K562 (cell line): ENCODE data around the gene RPP21. TPM values are rescaled to one million over a fixed set of nuclear protein-coding genes. Genes with fewer than 3 reads are reported as not detected.

Experiments used
- HNRNPK ChIP-seq: fragments of 200-400 bp; formaldehyde crosslinking; IDR thresholded peaks from one replicate; pipeline ENCODE4 v1.6.1; 2018; ENCODE audit warnings: mild to moderate bottlenecking, low read depth, low read length; ENCODE audit not compliant: poor library complexity, severe bottlenecking
- MEF2D ChIP-seq: conservative IDR thresholded peaks from 2 replicates; pipeline ENCODE4 v1.6.1; 2016; ENCODE audit warnings: low read depth, missing genetic modification characterization, missing compliant biosample characterization
- SMARCA4 ChIP-seq: fragments of 450-650 bp; IDR thresholded peaks from 2 replicates; pipeline ENCODE4 v1.6.1; 2016
- SRSF9 ChIP-seq: fragments of 200-400 bp; formaldehyde crosslinking; IDR thresholded peaks from 2 replicates; pipeline ENCODE4 v1.6.1; 2017; ENCODE audit warnings: low read depth, low read length, borderline replicate concordance
- ZNF175 ChIP-seq: fragments of 200-800 bp; sonication (Bioruptor generic); IDR thresholded peaks from 2 replicates; pipeline ENCODE4 v1.6.1; 2016; ENCODE audit warnings: low read depth, mild to moderate bottlenecking, missing genetic modification characterization, missing compliant biosample characterization
- ZNF316 ChIP-seq: fragments of 450-650 bp; IDR thresholded peaks from 2 replicates; pipeline ENCODE4 v1.6.1; 2016
- polyA plus RNA-seq, 8 experiments: library from polyadenylated mRNA; depleted of rRNA in 4 of 8; stranded (reverse) in 5 of 8; unstranded in 3 of 8; fragments of >200 nt; fragmentation: Nextera tagmentation in 2 of 8; fragmentation: Illumina TruSeq in 1 of 8; extraction: Ambion mirVana in 2 of 8; extraction: Trizol in 1 of 8; gene quantifications; 2 replicates each; pipeline versions ENCODE4 v1.2.1 to v1.2.3, GENCODE V29; 2011 to 2014; ENCODE audit warnings: inconsistent platforms in 1 of 8, missing spikeins in 1 of 8
- total RNA-seq, 7 experiments: library from RNA; depleted of rRNA in 6 of 7; stranded (reverse); fragments of >200 nt in 6 of 7; fragmentation: Illumina TruSeq in 2 of 7; extraction: Trizol in 2 of 7; gene quantifications; 2 replicates each; pipeline versions ENCODE4 v1.2.1 to v1.2.3, GENCODE V29; 2011 to 2021; ENCODE audit warnings: low replicate concordance in 1 of 7
- TF ChIP-seq, protein P1 (sequence below): fragments of 450-650 bp; IDR thresholded peaks from 2 replicates; pipeline ENCODE4 v1.7.1; 2018; ENCODE audit warnings: mild to moderate bottlenecking, low read depth; ENCODE audit not compliant: partially characterized antibody
- TF ChIP-seq, protein P2 (sequence below): fragments of 250-450 bp; sonication (Bioruptor Pico); IDR thresholded peaks from 2 replicates; pipeline ENCODE4 v1.4.0; 2020; ENCODE audit warnings: mild to moderate bottlenecking, moderate library complexity
- TF ChIP-seq, protein P3 (sequence below): sonication (generic); formaldehyde crosslinking; IDR thresholded peaks from 2 replicates; pipeline ENCODE4 v1.8.0; 2023; ENCODE audit warnings: mild to moderate bottlenecking, missing genetic modification reagents
- TF ChIP-seq, protein P4 (sequence below): fragments of 450-650 bp; conservative IDR thresholded peaks from 2 replicates; pipeline ENCODE4 v1.6.1; 2016; ENCODE audit warnings: missing genetic modification characterization, low read depth, mild to moderate bottlenecking, missing compliant biosample characterization, moderate library complexity

Gene RPP21
- total and polyA plus RNA-seq, 9 of the 15 experiments (the other 6 are each of a cell fraction or from before 2014, with no cell fraction given), result 62.1 to 362 (median 166) TPM

DNA sequence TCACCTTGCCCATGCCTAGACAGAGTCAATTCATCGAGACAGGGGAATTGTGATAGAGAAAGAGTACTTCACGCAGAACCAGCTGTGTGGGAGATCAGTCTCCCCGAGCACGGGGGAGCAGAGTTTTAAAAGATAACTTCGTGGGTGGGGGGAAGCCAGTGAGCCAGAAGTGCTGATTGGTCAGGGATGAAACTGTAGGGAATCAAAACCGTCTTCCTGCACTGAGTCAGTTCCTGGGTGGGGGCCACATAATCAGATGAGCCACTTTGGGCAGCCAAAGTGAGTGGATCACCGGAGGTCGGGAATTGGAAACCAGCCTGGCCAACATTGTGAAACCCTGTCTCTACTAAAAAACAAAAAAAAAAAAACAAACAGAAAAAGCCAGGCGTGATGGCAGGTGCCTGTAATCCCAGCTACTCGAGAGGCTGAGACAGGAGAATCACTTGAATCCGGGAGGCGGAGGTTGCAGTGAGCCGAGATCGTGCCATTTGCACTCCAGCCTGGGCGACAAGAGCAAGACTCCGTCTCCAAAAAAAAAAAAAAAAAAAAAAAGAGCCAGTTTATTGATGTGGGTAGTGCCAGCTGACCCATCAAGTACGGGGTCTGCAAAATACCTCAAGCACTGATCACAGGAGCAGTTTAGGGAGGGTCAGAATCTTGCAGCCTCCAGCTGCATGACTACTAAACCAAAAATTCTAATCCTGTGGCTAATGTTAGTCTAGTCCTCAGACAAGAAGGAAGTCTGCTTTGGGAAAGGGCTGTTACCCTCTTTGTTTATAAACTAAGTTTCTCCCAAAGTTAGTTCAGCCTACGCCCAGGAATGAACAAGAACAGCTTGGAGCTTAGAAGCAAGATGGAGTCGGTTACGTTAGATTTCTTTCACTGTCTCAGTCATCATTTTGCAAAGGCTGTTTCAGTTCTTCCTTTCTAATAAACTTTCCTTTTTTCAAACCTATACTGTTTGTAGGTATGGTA lies 22.1 kb upstream of the RPP21 start (continued):
- TF ChIP-seq, protein P1, sequence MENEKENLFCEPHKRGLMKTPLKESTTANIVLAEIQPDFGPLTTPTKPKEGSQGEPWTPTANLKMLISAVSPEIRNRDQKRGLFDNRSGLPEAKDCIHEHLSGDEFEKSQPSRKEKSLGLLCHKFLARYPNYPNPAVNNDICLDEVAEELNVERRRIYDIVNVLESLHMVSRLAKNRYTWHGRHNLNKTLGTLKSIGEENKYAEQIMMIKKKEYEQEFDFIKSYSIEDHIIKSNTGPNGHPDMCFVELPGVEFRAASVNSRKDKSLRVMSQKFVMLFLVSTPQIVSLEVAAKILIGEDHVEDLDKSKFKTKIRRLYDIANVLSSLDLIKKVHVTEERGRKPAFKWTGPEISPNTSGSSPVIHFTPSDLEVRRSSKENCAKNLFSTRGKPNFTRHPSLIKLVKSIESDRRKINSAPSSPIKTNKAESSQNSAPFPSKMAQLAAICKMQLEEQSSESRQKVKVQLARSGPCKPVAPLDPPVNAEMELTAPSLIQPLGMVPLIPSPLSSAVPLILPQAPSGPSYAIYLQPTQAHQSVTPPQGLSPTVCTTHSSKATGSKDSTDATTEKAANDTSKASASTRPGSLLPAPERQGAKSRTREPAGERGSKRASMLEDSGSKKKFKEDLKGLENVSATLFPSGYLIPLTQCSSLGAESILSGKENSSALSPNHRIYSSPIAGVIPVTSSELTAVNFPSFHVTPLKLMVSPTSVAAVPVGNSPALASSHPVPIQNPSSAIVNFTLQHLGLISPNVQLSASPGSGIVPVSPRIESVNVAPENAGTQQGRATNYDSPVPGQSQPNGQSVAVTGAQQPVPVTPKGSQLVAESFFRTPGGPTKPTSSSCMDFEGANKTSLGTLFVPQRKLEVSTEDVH, result no peak
- no peak for TF ChIP-seq SRSF9
- peak; percentile 7; the same call in 1 of the 2 replicates for TF ChIP-seq ZNF316
- TF ChIP-seq SMARCA4, result 0 out of 2 replicates have a peak, but pooled peaks have one; percentile 22
- TF ChIP-seq, protein P2, sequence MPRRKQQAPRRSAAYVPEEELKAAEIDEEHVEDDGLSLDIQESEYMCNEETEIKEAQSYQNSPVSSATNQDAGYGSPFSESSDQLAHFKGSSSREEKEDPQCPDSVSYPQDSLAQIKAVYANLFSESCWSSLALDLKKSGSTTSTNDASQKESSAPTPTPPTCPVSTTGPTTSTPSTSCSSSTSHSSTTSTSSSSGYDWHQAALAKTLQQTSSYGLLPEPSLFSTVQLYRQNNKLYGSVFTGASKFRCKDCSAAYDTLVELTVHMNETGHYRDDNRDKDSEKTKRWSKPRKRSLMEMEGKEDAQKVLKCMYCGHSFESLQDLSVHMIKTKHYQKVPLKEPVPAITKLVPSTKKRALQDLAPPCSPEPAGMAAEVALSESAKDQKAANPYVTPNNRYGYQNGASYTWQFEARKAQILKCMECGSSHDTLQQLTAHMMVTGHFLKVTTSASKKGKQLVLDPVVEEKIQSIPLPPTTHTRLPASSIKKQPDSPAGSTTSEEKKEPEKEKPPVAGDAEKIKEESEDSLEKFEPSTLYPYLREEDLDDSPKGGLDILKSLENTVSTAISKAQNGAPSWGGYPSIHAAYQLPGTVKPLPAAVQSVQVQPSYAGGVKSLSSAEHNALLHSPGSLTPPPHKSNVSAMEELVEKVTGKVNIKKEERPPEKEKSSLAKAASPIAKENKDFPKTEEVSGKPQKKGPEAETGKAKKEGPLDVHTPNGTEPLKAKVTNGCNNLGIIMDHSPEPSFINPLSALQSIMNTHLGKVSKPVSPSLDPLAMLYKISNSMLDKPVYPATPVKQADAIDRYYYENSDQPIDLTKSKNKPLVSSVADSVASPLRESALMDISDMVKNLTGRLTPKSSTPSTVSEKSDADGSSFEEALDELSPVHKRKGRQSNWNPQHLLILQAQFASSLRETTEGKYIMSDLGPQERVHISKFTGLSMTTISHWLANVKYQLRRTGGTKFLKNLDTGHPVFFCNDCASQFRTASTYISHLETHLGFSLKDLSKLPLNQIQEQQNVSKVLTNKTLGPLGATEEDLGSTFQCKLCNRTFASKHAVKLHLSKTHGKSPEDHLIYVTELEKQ (CRISPR knock-in tag), result 0 out of 2 replicates have a peak, but pooled peaks have one; percentile 10
- TF ChIP-seq ZNF175 (CRISPR knock-in tag), result 0 out of 2 replicates have a peak, but pooled peaks have one; percentile 37
- peak; percentile 65; the same call in 1 of the 2 replicates for TF ChIP-seq MEF2D (tag)
- no peak for TF ChIP-seq HNRNPK
- TF ChIP-seq, protein P3, sequence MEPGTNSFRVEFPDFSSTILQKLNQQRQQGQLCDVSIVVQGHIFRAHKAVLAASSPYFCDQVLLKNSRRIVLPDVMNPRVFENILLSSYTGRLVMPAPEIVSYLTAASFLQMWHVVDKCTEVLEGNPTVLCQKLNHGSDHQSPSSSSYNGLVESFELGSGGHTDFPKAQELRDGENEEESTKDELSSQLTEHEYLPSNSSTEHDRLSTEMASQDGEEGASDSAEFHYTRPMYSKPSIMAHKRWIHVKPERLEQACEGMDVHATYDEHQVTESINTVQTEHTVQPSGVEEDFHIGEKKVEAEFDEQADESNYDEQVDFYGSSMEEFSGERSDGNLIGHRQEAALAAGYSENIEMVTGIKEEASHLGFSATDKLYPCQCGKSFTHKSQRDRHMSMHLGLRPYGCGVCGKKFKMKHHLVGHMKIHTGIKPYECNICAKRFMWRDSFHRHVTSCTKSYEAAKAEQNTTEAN, result no peak
- TF ChIP-seq, protein P4, sequence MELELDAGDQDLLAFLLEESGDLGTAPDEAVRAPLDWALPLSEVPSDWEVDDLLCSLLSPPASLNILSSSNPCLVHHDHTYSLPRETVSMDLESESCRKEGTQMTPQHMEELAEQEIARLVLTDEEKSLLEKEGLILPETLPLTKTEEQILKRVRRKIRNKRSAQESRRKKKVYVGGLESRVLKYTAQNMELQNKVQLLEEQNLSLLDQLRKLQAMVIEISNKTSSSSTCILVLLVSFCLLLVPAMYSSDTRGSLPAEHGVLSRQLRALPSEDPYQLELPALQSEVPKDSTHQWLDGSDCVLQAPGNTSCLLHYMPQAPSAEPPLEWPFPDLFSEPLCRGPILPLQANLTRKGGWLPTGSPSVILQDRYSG (tag), result peak; percentile 83; the same call in 1 of the 2 replicates
